Upper lobe of left lung (tissue), 6 donors: ENCODE measurements around the gene COL6A5. TPM values are rescaled to one million over a fixed set of nuclear protein-coding genes. Genes with fewer than 3 reads are reported as not detected.
"Not testable (repeated sequence)": the region's sequence is repeated elsewhere in the genome, so short reads cannot be mapped to it uniquely, and the experiment has no call there.

ENCODE experiments used
- ATAC-seq, 2 donors: fragments of 200-7000 bp; cut with Tn5 transposase; one replicate each; pipeline ENCODE4 v1.9.1; 2022; ENCODE audit warnings: mild to moderate bottlenecking in 2 of 2, moderate library complexity in 2 of 2; ENCODE audit not compliant: low FRiP score in 2 of 2
- DNase-seq, 2 donors: peaks; one replicate each; pipeline ENCODE4 v3.0.0-alpha.2; 2019 to 2020
- H3K27ac ChIP-seq, 4 donors: fragments of 200-600 bp; sonication (generic); one replicate each; pipeline ENCODE4 v1.5.1; 2016 to 2019
- H3K27me3 ChIP-seq, 4 donors: fragments of 200-600 bp; sonication (generic); one replicate each; pipeline ENCODE4 v1.5.1; 2017 to 2019
- H3K36me3 ChIP-seq, 4 donors: fragments of 200-600 bp; sonication (generic); one replicate each; pipeline ENCODE4 v1.5.1; 2016 to 2019
- H3K4me1 ChIP-seq, 4 donors: fragments of 200-600 bp; sonication (generic); one replicate each; pipeline ENCODE4 v1.5.1; 2018 to 2019
- H3K4me3 ChIP-seq, 4 donors: fragments of 200-600 bp; sonication (generic); one replicate each; pipeline ENCODE4 v1.5.1; 2017 to 2019; ENCODE audit warnings: mild to moderate bottlenecking in 2 of 4, moderate library complexity in 1 of 4
- H3K9me3 ChIP-seq, 4 donors: fragments of 200-600 bp; sonication (generic); one replicate each; pipeline ENCODE4 v1.5.1; 2018 to 2019
- EP300 ChIP-seq, 4 donors: sonication (generic); formaldehyde crosslinking; IDR thresholded peaks; one replicate each; pipeline ENCODE4 v1.5.1; 2017; ENCODE audit warnings: antibody characterized with exemption in 4 of 4, control low read depth in 2 of 4
- POLR2A ChIP-seq, 4 donors: fragments of 450-650 bp; IDR thresholded peaks; one replicate each; pipeline ENCODE4 v1.5.1; 2016 to 2017; ENCODE audit warnings: antibody characterized with exemption in 4 of 4, mild to moderate bottlenecking in 2 of 4
- POLR2AphosphoS5 ChIP-seq, 2 donors: sonication (generic); formaldehyde crosslinking; IDR thresholded peaks; one replicate each; pipeline ENCODE4 v1.5.1; 2017; ENCODE audit warnings: antibody characterized with exemption in 2 of 2
- WGBS, 2 donors: methylation state at CpG; one replicate each; pipeline ENCODE4 v1.1.5; 2017 to 2018; 5-methylcytosine and 5-hydroxymethylcytosine counted together
- total RNA-seq, 6 donors: library from RNA; depleted of rRNA in 4 of 6; stranded (reverse); fragments of >200 nt in 4 of 6; gene quantifications; one replicate each; pipeline versions ENCODE4 v1.1.0 to v1.2.1, GENCODE V29; 2016 to 2021
- TF ChIP-seq, protein P1 (sequence below), 6 experiments: fragments of 450-650 bp in 4 of 6; fragments of 200-600 bp in 2 of 6; sonication (generic) in 2 of 6; IDR thresholded peaks; one replicate each; pipeline ENCODE4 v1.5.1; 2016 to 2019; ENCODE audit warnings: antibody characterized with exemption in 6 of 6
- donor health status: DM: no; HTN: no; CAD: no; lungs with moderate emphysema.
- donor health status: DM: no; HTN: yes; CAD: no; lungs with severe emphysema.

Gene COL6A5
- total RNA-seq, 6 donors from 2014 or later, result 1.7 to 6.1 (median 3.9) TPM

DNA sequence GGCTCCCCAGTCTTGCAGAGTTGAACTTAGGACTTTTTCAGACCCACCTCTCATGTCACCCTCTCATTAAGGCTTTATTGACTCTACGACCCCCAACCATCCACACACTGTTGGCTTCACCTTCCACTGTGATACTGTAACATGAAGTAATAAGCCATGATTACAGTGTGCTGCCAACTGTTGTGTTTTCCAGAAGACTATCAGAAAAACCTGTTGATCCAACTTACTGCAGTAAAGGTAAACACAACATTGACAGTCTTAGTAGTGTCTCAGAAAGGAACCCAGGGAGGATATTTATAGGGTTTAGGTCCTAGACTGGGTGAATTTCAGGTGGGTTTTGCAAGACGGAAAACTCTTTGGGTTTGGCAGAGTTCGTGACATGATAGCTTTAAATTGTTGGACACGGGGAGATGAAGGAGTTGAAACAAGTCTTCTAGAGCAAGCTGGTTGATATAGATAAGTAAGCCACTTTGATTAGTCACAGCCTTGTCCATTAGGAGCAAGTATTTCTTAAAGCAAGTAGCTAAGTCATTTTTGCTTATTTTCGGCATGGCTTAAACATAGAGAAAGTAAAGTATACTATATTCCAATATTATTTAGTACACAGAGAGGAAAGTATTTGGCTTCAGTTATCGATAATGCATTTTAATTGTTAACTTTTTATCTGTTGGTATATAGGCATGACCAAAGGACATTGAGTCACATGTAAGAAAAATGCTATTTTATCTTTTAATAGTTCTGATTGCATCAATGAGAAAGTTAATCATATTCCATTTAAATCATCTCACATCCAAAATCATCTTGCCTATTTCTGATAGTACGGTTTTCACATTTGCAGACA, 2.4 kb upstream of the COL6A5 start:
- no peak for DNase-seq
- WGBS, 2 donors, result 75 to 78% methylated on average over 7 of the region's 7 CpGs
- Histone ChIP-seq H3K4me1 (peaks cover 0 to 7% (median 0%) of the 10 kb centered on the region in 4 donors), H3K36me3 (no peaks in the 10 kb centered on the region), H3K27me3 (peaks cover 0 to 4% (median 1%) of the 10 kb centered on the region in 4 donors), H3K4me3 (no peak overlapping the region), H3K27ac (no peak overlapping the region), H3K9me3 (peaks cover 0 to 2% (median 0%) of the 10 kb centered on the region in 4 donors)
- no peak for ATAC-seq
- TF ChIP-seq, protein P1, sequence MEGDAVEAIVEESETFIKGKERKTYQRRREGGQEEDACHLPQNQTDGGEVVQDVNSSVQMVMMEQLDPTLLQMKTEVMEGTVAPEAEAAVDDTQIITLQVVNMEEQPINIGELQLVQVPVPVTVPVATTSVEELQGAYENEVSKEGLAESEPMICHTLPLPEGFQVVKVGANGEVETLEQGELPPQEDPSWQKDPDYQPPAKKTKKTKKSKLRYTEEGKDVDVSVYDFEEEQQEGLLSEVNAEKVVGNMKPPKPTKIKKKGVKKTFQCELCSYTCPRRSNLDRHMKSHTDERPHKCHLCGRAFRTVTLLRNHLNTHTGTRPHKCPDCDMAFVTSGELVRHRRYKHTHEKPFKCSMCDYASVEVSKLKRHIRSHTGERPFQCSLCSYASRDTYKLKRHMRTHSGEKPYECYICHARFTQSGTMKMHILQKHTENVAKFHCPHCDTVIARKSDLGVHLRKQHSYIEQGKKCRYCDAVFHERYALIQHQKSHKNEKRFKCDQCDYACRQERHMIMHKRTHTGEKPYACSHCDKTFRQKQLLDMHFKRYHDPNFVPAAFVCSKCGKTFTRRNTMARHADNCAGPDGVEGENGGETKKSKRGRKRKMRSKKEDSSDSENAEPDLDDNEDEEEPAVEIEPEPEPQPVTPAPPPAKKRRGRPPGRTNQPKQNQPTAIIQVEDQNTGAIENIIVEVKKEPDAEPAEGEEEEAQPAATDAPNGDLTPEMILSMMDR (IDR thresholded peaks at IDR 0.05), result no peak
- TF ChIP-seq POLR2AphosphoS5 (IDR thresholded peaks at IDR 0.05) (no peak), EP300 (IDR thresholded peaks at IDR 0.05) (no peak), POLR2A (IDR thresholded peaks at IDR 0.05) (no peak)

DNA sequence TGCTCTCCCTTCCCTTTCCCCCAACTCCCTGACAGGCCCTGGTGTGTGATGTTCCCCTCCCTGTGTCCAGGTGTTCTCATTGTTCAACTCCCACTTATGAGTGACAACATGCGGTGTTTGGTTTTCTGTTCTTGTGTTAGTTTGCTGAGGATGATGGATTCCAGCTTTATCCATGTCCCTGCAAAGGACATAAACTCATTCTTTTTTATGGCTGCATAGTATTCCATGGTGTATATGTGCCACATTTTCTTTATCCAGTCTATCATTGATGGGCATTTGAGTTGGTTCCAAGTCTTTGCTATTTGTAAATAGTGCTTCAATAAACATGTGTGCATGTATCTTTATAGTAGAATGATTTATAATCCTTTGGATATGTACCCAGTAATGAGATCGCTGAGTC, 2.8 kb downstream of the COL6A5 start:
- H3K4me3 ChIP-seq, H3K27ac ChIP-seq, ATAC-seq, H3K27me3 ChIP-seq, H3K4me1 ChIP-seq, H3K9me3 ChIP-seq, H3K36me3 ChIP-seq, DNase-seq: not testable (repeated sequence)
- WGBS, 2 donors, result 95 to 98% methylated on average over 2 of the region's 2 CpGs

GRCh38 chr3:130354430-130354829, 9.0 kb downstream of the COL6A5 start:
- no peak overlapping the region for H3K4me3 ChIP-seq
- H3K27ac ChIP-seq, result no peak overlapping the region
- H3K4me1 ChIP-seq, result no peaks in the 10 kb centered on the region
- ATAC-seq, result no peak
- H3K27me3 ChIP-seq, result no peaks in the 10 kb centered on the region
- DNase-seq, result no peak
- TF ChIP-seq POLR2A (IDR thresholded peaks at IDR 0.05) (no peak), POLR2AphosphoS5 (IDR thresholded peaks at IDR 0.05) (no peak), EP300 (IDR thresholded peaks at IDR 0.05) (no peak)
- TF ChIP-seq, protein P1 (IDR thresholded peaks at IDR 0.05), result no peak
- 49 to 71% methylated on average over 5 of the region's 5 CpGs for WGBS, 2 donors
- no peaks in the 10 kb centered on the region for H3K36me3 ChIP-seq
- H3K9me3 ChIP-seq, result no peaks in the 10 kb centered on the region

DNA sequence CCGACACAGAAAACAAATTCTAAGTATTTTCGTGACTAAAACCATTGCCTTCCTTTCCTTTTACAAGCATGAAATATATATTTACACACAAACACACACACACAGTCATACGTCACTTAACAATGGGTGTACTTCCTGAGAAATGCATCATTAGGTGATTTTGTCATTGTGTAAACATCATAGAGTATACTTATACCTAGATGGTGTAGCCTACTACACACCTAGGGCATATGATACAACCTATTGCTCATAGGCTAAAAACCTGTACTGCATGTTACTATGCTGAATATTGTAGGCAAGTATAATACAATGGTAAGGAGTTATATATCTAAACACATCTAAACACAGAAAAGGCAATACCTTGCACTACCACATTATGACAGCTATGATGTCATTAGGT, 28.6 kb downstream of the COL6A5 start:
- H3K4me1 ChIP-seq, result no peaks in the 10 kb centered on the region
- no peak overlapping the region for H3K4me3 ChIP-seq
- no peak overlapping the region for H3K27ac ChIP-seq
- no peaks in the 10 kb centered on the region for H3K9me3 ChIP-seq
- WGBS, 2 donors, result 71 to 73% methylated on average over 3 of the region's 3 CpGs
- TF ChIP-seq EP300 (IDR thresholded peaks at IDR 0.05) (no peak), POLR2A (IDR thresholded peaks at IDR 0.05) (no peak), POLR2AphosphoS5 (IDR thresholded peaks at IDR 0.05) (no peak)
- TF ChIP-seq, protein P1 (IDR thresholded peaks at IDR 0.05), result no peak
- H3K36me3 ChIP-seq, result no peaks in the 10 kb centered on the region
- H3K27me3 ChIP-seq, result no peaks in the 10 kb centered on the region
- ATAC-seq (no peak), DNase-seq (no peak)

DNA sequence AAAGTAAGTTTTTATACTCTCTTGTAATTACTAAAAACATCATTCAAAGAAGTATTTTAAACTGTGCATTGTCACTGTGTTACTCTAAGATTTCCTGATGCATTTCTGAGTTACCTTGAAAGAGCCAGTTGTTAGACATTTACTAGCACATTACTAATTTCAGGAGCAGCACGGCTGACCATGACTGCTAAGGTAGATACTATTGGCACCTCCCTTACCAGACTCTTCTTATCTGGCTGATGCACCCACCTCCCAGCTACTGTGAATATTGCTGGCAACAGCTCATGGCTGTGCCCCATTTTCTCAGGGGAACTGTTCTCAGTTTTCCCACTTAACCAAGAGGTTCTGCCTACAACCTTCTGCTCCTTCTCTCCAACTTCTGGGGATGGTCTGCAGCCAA, 29.4 kb downstream of the COL6A5 start:
- no peak for DNase-seq
- no peak overlapping the region for H3K4me3 ChIP-seq
- no peak overlapping the region for H3K27ac ChIP-seq
- H3K36me3 ChIP-seq, result no peaks in the 10 kb centered on the region
- H3K4me1 ChIP-seq, result no peaks in the 10 kb centered on the region
- 80 to 88% methylated on average over 1 of the region's 1 CpG for WGBS, 2 donors
- ATAC-seq, result no peak
- no peaks in the 10 kb centered on the region for H3K27me3 ChIP-seq
- TF ChIP-seq EP300 (IDR thresholded peaks at IDR 0.05), result no peak
- no peak for TF ChIP-seq POLR2A (IDR thresholded peaks at IDR 0.05)
- TF ChIP-seq POLR2AphosphoS5 (IDR thresholded peaks at IDR 0.05), result no peak
- TF ChIP-seq, protein P1 (IDR thresholded peaks at IDR 0.05), result no peak
- H3K9me3 ChIP-seq, result no peaks in the 10 kb centered on the region
